Adrenal gland (tissue), 12 donors: ENCODE results near the gene TRIP10. TPM values are rescaled to one million over a fixed set of nuclear protein-coding genes. Genes with fewer than 3 reads are reported as not detected.

ENCODE experiments used
- DNase-seq, 7 donors: peaks; one replicate each; pipeline ENCODE4 v3.0.0-alpha.2; 2019 to 2020
- H3K27ac ChIP-seq, 5 donors: fragments of 200-600 bp; sonication (generic) in 4 of 5; 1 replicate in 3 of 5; 2 replicates in 2 of 5; pipeline versions ENCODE4 v1.5.1 to v1.8.0; 2016 to 2020; ENCODE audit warnings: mild to moderate bottlenecking in 1 of 5
- H3K27me3 ChIP-seq: fragments of 200-600 bp; 2 replicates; pipeline ENCODE4 v1.8.0; 2021
- H3K36me3 ChIP-seq, 2 donors: fragments of 200-600 bp; replicated peaks in 1 of 2; 1 replicate in 1 of 2; 2 replicates in 1 of 2; pipeline versions ENCODE4 v1.5.1 to v1.8.0; 2018 to 2022
- H3K4me1 ChIP-seq, 2 donors: fragments of 200-600 bp; replicated peaks in 1 of 2; 1 replicate in 1 of 2; 2 replicates in 1 of 2; pipeline versions ENCODE4 v1.5.1 to v1.8.0; 2018 to 2021
- H3K4me3 ChIP-seq, 4 donors: fragments of 200-600 bp; sonication (generic) in 3 of 4; one replicate each; pipeline ENCODE4 v1.5.1; 2016 to 2018
- H3K9me3 ChIP-seq, 3 donors: fragments of 200-600 bp; sonication (generic) in 1 of 3; replicated peaks in 1 of 3; 1 replicate in 2 of 3; 2 replicates in 1 of 3; pipeline versions ENCODE4 v1.5.1 to v1.8.0; 2016 to 2021
- POLR2A ChIP-seq, 2 donors: fragments of 450-650 bp; IDR thresholded peaks; one replicate each; pipeline ENCODE4 v1.6.1; 2017; ENCODE audit warnings: antibody characterized with exemption in 2 of 2, mild to moderate bottlenecking in 2 of 2, moderate library complexity in 1 of 2
- WGBS, 4 donors: extraction: QIAGEN DNeasy Blood & Tissue Kit in 2 of 4; methylation state at CpG; one replicate each; pipeline versions ENCODE4 v1.1.5 to v1.1.7; 2013 to 2017; 5-methylcytosine and 5-hydroxymethylcytosine counted together
- intact Hi-C, 2 donors: fragments of 100-400 bp; cut with DNase I; formaldehyde crosslinking; loops; one replicate each; pipeline versions ENCODE4 v1.14.1 to v1.15.0; 2022 to 2023
- polyA plus RNA-seq, 3 donors: library from polyadenylated mRNA; stranded (reverse); fragments of 200-250 nt in 2 of 3; fragments of 350-450 nt in 1 of 3; fragmentation: Illumina TruSeq in 1 of 3; extraction: RNeasy Lipid Tissue Mini Kit (QIAGEN cat#74804) in 1 of 3; gene quantifications; one replicate each; pipeline ENCODE4 v1.2.3, GENCODE V29; 2013 to 2014
- total RNA-seq, 9 donors: library from RNA; depleted of rRNA in 4 of 9; stranded (reverse); fragments of >200 nt in 4 of 9; fragments of 120-200 nt in 1 of 9; fragmentation: NEBNext Ultra II Directional in 1 of 9; extraction: Animal tissue kit (Norgen Biotek cat#: 25700) in 1 of 9; gene quantifications; one replicate each; pipeline versions ENCODE4 v1.1.0 to v1.2.4, GENCODE V29; 2013 to 2023
- TF ChIP-seq, protein P1 (sequence below), 6 experiments: fragments of 450-650 bp in 4 of 6; fragments of 200-600 bp in 2 of 6; sonication (generic) in 1 of 6; IDR thresholded peaks; 1 replicate in 5 of 6; 2 replicates in 1 of 6; pipeline versions ENCODE4 v1.5.1 to v1.8.0; 2016 to 2021; ENCODE audit warnings: antibody characterized with exemption in 6 of 6, mild to moderate bottlenecking in 2 of 6, moderate library complexity in 1 of 6
- donor health status: healthy with polysubstance abuse.
- donor health status: Bipolar disorder and iron deficiency.
- donor health status: DM: yes; HTN: yes; CAD: no.
- donor health status: DM: no; HTN: no; CAD: no.
- donor health status: DM: no; HTN: no; CAD: no.
- donor health status: DM: yes; HTN: yes; CAD: no.

TRIP10 gene
- total and polyA plus RNA-seq, 12 donors, result 22.5 to 425 (median 74.8) TPM

DNA sequence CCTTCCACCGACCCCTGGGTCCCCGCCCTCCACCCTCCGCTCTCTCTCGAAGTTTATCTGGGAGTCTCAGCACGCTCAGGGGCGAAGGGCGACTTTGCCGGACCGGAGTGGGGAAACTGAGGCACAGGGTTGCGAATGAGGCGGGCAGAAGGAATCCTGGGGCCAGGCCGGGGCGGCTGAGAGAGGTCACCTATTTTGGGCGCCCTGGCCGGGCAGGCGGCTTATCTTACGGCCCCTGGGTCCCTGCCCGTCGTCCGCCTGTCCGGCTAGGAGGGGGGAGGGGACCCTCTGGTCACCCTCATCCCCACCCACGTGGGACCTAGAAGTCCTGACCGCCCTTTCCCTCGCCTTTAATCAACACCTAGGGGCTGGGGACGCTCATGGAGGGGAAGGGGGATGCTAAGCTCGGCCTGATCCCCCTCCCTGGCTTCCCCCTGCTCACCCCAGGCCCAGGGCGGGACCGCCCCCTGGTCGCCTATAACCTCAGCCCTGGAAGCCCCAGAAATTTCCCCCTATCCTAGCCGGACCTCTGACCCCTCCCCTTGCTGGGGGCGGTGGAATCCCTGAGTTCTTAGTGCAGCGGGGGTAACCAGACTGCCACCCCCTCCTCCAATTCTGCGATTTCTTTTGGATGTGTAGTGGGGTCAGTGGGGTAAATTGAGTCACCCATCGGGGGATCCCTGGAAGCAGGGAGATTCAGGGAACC is 556 bp downstream of the TRIP10 start:
- WGBS, 4 donors, result 0 to 1% (median 0%) methylated on average over 12 to 34 of the region's 34 CpGs
- H3K27ac ChIP-seq, result peak overlapping the region in 4 of 5 donors; percentile 30 to 92 (median 66)
- peak in 6 of 7 donors; percentile 58 to 71 (median 63) for DNase-seq
- peaks cover 42 to 56% of the 10 kb centered on the region in 2 donors for H3K4me1 ChIP-seq
- intact Hi-C loops, result loop anchor here in 1 of 2 donors (10.0 kb wide), 2 partner anchors 125 to 215 kb away; no protein-coding TSS in a partner anchor
- H3K36me3 ChIP-seq, result peaks cover 0 to 15% of the 10 kb centered on the region in 2 donors
- H3K27me3 ChIP-seq, result no peaks in the 10 kb centered on the region
- TF ChIP-seq, protein P1, sequence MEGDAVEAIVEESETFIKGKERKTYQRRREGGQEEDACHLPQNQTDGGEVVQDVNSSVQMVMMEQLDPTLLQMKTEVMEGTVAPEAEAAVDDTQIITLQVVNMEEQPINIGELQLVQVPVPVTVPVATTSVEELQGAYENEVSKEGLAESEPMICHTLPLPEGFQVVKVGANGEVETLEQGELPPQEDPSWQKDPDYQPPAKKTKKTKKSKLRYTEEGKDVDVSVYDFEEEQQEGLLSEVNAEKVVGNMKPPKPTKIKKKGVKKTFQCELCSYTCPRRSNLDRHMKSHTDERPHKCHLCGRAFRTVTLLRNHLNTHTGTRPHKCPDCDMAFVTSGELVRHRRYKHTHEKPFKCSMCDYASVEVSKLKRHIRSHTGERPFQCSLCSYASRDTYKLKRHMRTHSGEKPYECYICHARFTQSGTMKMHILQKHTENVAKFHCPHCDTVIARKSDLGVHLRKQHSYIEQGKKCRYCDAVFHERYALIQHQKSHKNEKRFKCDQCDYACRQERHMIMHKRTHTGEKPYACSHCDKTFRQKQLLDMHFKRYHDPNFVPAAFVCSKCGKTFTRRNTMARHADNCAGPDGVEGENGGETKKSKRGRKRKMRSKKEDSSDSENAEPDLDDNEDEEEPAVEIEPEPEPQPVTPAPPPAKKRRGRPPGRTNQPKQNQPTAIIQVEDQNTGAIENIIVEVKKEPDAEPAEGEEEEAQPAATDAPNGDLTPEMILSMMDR (IDR thresholded peaks at IDR 0.05), result no peak
- TF ChIP-seq POLR2A (IDR thresholded peaks at IDR 0.05), result peak in 1 of 2 donors; percentile 0
- H3K9me3 ChIP-seq, result no peaks in the 10 kb centered on the region
- H3K4me3 ChIP-seq, result peak overlapping the region; percentile 77 to 90 (median 88)

DNA sequence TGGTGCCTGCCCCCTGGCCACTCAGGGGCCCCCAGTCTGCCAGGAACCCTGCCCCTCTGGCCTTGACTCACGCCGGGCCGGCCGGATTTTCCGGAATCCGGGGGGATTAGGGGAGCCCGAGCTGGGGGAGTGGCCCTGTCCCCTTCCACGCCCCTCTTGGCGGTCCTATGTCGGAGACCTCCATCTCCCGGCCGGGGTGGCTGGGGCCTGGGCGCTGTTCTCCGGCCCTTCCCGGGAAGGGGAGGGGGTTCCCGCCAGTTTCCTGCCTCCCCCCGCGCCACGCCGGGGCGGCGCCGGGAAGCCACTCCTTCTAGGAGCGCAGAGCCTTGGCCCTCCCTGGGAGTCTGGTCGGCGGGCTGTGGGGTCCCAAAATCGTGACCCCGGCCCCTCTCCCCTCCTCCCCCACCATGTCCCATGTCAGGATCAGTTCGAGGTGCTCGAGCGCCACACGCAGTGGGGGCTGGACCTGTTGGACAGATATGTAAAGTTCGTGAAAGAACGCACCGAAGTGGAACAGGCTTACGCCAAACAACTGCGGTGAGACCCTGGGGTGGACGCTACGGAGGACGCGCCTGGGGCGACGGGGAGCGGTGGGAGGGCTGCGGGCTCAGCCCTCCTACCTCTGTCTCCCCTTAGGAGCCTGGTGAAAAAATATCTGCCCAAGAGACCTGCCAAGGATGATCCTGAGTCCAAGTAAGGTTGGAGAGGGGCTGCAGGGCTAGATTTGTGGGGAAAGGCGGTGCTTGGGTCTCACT is 1.3 kb downstream of the TRIP10 start:
- Histone ChIP-seq H3K36me3 (peaks cover 0 to 15% of the 10 kb centered on the region in 2 donors), H3K9me3 (no peaks in the 10 kb centered on the region), H3K27ac (peak overlapping the region in 4 of 5 donors; percentile 30 to 92 (median 66)), H3K4me1 (peaks cover 45 to 56% of the 10 kb centered on the region in 2 donors), H3K4me3 (peak overlapping the region; percentile 77 to 90 (median 88)), H3K27me3 (no peaks in the 10 kb centered on the region)
- 2 to 6% (median 3%) methylated on average over 17 to 46 of the region's 46 CpGs for WGBS, 4 donors
- peak in 5 of 7 donors; percentile 27 to 55 (median 52) for DNase-seq
- intact Hi-C loops, result loop anchor here in 1 of 2 donors (10.0 kb wide), 1 partner anchor 124 kb away; no protein-coding TSS in a partner anchor
- no peak for TF ChIP-seq POLR2A (IDR thresholded peaks at IDR 0.05)
- TF ChIP-seq, protein P1 (IDR thresholded peaks at IDR 0.05), result no peak

DNA sequence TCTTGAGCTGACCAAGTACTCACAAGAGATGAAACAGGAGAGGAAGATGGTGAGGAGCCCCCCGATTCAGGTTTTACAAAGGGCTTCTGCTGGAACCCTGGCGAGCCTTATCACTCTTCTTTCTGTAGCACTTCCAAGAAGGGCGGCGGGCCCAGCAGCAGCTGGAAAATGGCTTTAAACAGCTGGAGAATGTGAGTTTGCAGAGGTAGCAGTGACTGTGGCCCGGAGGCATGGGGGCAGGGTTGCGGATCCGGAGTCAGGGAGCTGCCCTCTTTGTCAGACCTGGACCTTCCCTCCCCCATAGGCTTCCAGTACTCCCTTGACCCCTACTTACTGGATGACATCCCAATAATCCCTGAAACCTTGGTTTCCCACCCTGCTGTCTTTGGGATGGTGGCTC is 3.6 kb downstream of the TRIP10 start:
- H3K27ac ChIP-seq, result peak overlapping the region in 2 of 5 donors; percentile 93 to 95
- no peak for DNase-seq

More for the DNA sequence above, 3.6 kb downstream of the TRIP10 start:
- Histone ChIP-seq H3K4me3 (no peak overlapping the region), H3K27me3 (no peaks in the 10 kb centered on the region), H3K4me1 (peaks cover 37 to 46% of the 10 kb centered on the region in 2 donors), H3K9me3 (no peaks in the 10 kb centered on the region), H3K36me3 (peaks cover 0 to 36% of the 10 kb centered on the region in 2 donors)
- no peak for TF ChIP-seq POLR2A (IDR thresholded peaks at IDR 0.05)
- TF ChIP-seq, protein P1 (IDR thresholded peaks at IDR 0.05), result no peak
- 41 to 82% (median 75%) methylated on average over 7 of the region's 7 CpGs for WGBS, 4 donors
- intact Hi-C loops, result loop anchor here in 1 of 2 donors (10.0 kb wide), 1 partner anchor 122 kb away; no protein-coding TSS in a partner anchor
